Activated T-helper 17 cell treated with anti-CD3 and anti-CD28 coated beads, Interleukin-2, amount 50 U/mL, for 72 hours (primary cell): ENCODE measurements around the gene CCL3. TPM values are rescaled to one million over a fixed set of nuclear protein-coding genes. Genes with fewer than 3 reads are reported as not detected.
"Not testable (repeated sequence)": the region's sequence is repeated elsewhere in the genome, so short reads cannot be mapped to it uniquely, and the experiment has no call there.

ENCODE experiments used
- ATAC-seq: fragments of 150-1000 bp; cut with Tn5 transposase; replicated peaks from 2 replicates; pipeline ENCODE4 v1.10.0; 2021; ENCODE audit warnings: mild to moderate bottlenecking, moderate library complexity
- H3K27ac Mint-ChIP-seq: one replicate; pipeline ENCODE4 v1.8.0; 2022; ENCODE audit warnings: mixed read lengths
- H3K27me3 Mint-ChIP-seq: one replicate; pipeline ENCODE4 v1.8.0; 2022; ENCODE audit warnings: mixed read lengths
- H3K36me3 Mint-ChIP-seq: one replicate; pipeline ENCODE4 v1.8.0; 2022; ENCODE audit warnings: low read depth, mild to moderate bottlenecking, mixed read lengths
- H3K4me1 Mint-ChIP-seq: one replicate; pipeline ENCODE4 v1.8.0; 2022; ENCODE audit warnings: mixed read lengths
- H3K4me3 Mint-ChIP-seq: one replicate; pipeline ENCODE4 v1.8.0; 2022; ENCODE audit warnings: mild to moderate bottlenecking, mixed read lengths
- H3K9me3 Mint-ChIP-seq: one replicate; pipeline ENCODE4 v1.8.0; 2022; ENCODE audit warnings: mixed read lengths
- total RNA-seq, 2 donors: library from RNA; stranded (reverse); gene quantifications; one replicate each; pipeline ENCODE4 v1.2.3, GENCODE V29; 2022

CCL3 gene
- total RNA-seq, 2 donors from 2014 or later = 75.4 to 108 TPM

- ATAC-seq = no peak
- Mint-ChIP-seq H3K27me3 (peaks cover 36% of the 10 kb centered on the region), H3K9me3 (no peaks in the 10 kb centered on the region)
These were observed 35.2 kb upstream of the CCL3 start for GRCh38 chr17:36124879-36125824.

DNA sequence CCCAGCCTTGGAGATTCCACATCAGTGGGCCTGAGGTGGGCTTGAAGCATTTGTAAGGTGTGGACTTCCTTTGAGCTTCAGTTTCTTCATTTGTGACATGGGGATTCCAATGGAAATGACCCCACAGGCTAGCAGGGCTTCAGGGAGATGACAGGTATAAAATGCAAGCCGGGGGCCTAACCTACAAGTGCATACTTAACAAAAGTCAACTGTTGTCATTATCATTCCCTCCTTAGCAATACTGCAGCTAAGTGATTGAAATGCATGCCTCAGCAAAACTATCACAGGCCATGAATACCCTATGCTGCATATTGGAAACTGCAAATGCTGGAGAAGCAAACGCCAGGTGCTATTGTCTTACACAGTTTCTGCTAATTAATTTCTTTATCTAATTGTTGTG, 33.5 kb upstream of the CCL3 start:
- Mint-ChIP-seq H3K36me3 (no peaks in the 10 kb centered on the region), H3K9me3 (no peaks in the 10 kb centered on the region), H3K27ac (no peak overlapping the region), H3K27me3 (peaks cover 29% of the 10 kb centered on the region), H3K4me3 (no peak overlapping the region), H3K4me1 (no peaks in the 10 kb centered on the region)
- ATAC-seq = no peak

More at GRCh38 chr17:36124879-36125824, 35.2 kb upstream of the CCL3 start:
- H3K4me3 Mint-ChIP-seq = no peak overlapping the region
- H3K27ac Mint-ChIP-seq = no peak overlapping the region
- H3K36me3 Mint-ChIP-seq = no peaks in the 10 kb centered on the region
- H3K4me1 Mint-ChIP-seq = no peaks in the 10 kb centered on the region

DNA sequence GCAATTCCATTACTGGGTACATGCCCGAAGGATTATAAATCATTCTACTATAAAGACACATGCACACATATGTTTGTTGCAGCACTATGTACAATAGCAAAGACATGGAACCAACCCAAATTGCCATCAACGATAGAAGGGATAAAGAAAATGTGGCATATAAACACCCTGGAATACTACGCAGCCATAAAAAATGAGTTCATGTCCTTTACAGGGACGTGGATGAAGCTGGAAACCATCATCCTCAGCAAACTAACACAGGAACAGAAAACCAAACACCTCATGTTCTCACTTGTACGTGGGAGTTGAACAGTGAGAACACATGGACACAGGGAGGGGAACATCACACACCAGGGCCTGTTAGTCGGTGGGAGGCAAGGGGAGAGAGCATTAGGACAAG, 31.2 kb upstream of the CCL3 start:
- H3K4me1 Mint-ChIP-seq, H3K9me3 Mint-ChIP-seq, H3K4me3 Mint-ChIP-seq, H3K27ac Mint-ChIP-seq, H3K36me3 Mint-ChIP-seq, ATAC-seq: not testable (repeated sequence)
- H3K27me3 Mint-ChIP-seq = peaks cover 19% of the 10 kb centered on the region

DNA sequence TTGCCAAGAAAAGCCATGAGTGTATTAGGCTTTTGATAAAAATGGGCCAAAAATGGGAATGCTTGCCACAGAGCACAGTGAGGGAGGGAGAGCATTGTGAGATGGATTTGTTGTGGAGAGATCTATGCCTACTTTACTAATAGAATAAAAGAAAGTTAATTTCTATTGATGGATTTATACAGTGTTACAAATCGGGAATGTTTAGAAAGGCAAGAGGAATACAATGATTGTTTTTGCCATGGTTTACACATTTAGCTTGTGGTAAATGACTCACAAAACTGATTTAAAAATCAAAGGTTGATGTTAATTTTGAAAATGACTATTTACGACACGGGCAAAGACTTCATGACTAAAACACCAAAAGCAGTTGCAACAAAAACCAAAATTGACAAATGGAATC, 30.3 kb upstream of the CCL3 start:
- Mint-ChIP-seq H3K36me3 (no peaks in the 10 kb centered on the region), H3K27ac (no peak overlapping the region), H3K9me3 (no peaks in the 10 kb centered on the region), H3K4me3 (no peak overlapping the region), H3K4me1 (peaks cover 5% of the 10 kb centered on the region), H3K27me3 (peaks cover 19% of the 10 kb centered on the region)
- ATAC-seq = no peak

DNA sequence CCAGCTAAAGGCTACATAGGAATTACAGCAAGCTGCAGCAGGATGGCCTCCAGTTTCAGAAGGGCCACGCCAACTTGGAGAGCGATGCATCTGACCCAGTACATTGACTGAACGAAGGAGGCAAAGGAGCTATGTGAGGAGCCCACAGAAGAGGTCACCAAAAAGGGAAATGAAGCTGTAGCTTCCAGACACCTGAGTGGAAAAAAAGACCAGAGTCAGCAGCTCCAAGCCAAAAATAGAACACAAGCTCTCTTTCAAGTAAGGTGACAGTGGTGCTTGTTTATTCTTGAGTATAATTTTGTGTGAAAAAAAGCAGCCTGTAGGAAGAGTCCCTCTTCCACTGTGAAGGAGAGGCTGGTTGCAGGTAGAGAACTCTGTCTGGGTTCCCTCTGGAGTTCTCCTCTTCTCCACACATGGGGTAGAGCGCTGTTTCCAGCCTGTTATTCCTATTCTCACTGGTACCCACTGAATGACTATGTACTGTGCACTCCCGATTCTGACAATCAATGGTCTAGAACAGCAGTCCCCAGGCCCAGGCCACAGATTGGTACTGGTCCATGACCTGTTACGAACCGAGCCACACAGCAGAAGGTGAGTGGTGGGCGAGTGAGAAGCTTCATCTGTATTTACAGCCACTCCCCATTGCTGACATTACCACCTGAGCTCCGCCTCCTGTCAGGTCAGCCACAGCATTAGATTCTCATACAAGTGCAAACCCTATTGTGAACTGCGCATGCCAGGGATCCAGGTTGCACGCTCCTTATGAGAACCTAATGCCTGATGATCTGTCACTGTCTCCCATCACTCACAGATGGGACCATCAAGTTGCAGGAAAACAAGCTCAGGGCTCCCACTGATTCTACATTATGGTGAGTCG, 28.8 kb upstream of the CCL3 start:
- no peaks in the 10 kb centered on the region for H3K9me3 Mint-ChIP-seq
- no peaks in the 10 kb centered on the region for H3K36me3 Mint-ChIP-seq
- H3K4me3 Mint-ChIP-seq = peak overlapping the region; percentile 44
- ATAC-seq = no peak
- H3K27ac Mint-ChIP-seq = peak overlapping the region; percentile 78
- H3K4me1 Mint-ChIP-seq = peaks cover 5% of the 10 kb centered on the region
- peaks cover 22% of the 10 kb centered on the region for H3K27me3 Mint-ChIP-seq

DNA sequence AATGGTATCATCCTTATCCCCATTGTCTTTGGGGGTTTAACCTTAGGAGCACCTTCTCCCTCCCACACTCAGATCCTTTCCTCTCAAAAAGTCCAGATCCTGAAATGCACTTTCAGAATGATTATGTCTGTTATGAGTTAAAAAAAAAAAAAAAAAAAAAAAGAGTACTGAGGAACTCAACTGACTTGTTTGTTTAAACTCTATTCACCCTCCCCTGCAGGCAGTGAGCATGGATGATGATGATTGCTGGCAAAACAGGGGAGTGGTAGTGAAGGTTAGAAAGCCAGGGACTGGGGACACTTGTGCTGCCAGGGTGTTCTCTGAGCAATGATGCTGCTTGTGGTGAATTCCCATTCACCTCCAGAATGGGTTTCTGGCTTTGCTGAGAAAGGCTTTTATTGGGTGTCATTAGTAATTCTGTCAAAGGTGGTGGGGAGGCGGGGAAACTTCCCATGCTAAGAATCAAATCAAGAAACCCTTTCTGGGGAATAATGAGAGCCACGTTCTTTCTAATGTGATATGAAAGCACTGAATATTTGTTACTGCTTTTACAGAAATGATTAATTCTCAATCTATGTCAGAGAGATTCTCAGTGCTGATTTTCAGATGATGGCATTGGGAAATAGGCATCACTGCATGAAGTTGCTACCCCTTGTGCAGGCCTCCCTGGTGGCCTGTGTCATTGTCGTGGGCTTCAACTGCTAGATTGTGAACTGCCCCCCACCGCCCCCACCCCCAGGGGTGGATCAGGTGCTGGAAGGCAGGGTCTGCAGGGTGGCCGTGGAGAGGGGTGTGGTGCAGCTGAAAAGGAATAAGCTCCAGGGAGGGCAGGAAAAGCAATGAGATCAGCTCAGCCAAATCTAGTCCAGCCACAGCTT, 27.8 kb upstream of the CCL3 start:
- ATAC-seq = peak; percentile 91
- Mint-ChIP-seq H3K4me1 (peaks cover 5% of the 10 kb centered on the region), H3K36me3 (no peaks in the 10 kb centered on the region), H3K27ac (peak overlapping the region; percentile 78), H3K9me3 (no peaks in the 10 kb centered on the region), H3K27me3 (peaks cover 19% of the 10 kb centered on the region), H3K4me3 (peak overlapping the region; percentile 44)

DNA sequence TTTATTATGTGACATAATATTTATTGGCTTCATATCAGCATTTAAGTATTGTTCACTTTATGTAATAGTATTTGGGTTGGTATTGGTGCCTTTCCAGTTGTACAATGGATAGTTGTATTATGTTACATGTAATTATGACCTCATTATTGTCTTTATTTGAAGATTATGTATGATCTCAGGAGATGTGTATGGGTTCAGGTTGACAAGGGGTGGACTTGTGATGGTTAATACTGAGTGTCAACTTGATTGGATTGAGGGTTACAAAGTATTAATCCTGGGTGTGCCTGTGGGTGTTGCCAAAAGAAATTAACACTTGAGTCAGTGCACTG, 25.7 kb upstream of the CCL3 start:
- not testable (repeated sequence) for H3K9me3 Mint-ChIP-seq, ATAC-seq, H3K4me1 Mint-ChIP-seq, H3K4me3 Mint-ChIP-seq, H3K36me3 Mint-ChIP-seq, H3K27ac Mint-ChIP-seq
- H3K27me3 Mint-ChIP-seq = peaks cover 15% of the 10 kb centered on the region

DNA sequence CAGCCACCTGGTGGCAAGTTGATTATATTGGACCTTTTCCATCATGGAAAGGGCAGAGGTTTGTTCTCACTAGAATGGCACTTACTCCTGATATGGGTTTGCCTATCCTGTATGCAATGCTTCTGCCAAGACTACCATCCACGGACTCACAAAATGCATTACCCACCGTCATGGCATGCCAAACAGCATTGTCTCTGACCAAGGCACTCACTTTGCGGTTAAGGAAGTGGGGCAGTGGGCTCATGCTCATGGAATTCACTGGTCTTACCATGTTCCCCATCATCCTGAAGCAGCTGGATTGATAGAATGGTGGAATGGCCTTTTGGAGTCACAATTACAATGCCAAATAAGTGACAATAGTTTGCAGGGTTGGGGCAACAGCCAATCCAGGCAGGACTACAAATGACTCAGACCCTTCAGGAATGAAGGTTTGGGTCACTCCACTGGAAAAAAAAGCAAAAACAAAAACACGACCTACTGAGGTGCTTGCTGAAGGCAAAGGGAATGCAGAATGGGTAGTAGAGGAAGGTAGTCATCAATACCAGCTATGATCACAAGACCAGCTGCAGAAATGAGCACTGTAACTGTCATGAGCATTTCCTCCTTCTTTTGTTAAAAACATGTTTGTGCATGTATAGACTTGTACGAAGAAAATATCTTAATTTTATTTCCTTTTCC, 25.2 kb upstream of the CCL3 start:
- H3K4me1 Mint-ChIP-seq, H3K27ac Mint-ChIP-seq, H3K9me3 Mint-ChIP-seq, H3K36me3 Mint-ChIP-seq, H3K4me3 Mint-ChIP-seq, ATAC-seq: not testable (repeated sequence)
- H3K27me3 Mint-ChIP-seq = peaks cover 12% of the 10 kb centered on the region

DNA sequence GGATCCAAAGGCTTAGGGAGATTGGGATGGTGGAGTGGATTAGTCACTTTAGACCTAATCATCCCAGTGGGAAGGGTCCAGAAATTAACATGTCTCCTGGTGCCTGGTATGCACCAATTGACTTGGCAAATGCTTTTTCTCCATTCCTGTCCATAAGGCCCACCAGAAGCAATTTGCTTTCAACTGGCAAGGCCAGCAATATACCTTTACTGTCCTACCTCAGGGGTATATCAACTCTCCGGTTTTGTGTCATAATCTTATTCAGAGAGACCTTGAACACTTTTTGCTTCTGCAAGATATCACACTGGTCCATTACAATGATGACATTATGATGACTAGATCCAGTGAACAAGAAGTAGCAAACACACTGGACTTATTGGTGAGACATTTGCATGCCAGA, 23.2 kb upstream of the CCL3 start:
- H3K27ac Mint-ChIP-seq = not testable (repeated sequence)

DNA sequence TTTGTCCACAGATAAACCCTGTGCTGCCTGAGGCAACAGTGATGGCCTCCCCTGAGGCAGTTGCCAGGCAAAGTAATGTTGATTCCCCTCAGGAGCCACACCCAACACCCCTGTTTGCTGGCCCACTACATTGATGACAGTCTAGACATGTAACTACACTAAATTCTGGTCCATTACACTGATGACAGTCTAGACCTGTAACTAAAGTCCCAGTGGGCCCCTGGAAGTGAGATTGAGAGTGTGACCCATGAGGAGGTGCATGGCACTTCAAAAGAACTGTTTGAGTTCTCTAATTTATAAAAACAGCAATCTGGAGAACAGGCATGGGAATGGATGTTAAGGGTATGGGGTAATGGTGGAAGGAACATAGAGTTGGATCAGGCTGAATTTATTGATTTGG, 22.6 kb upstream of the CCL3 start:
- H3K4me1 Mint-ChIP-seq = no peaks in the 10 kb centered on the region
- no peaks in the 10 kb centered on the region for H3K9me3 Mint-ChIP-seq
- H3K36me3 Mint-ChIP-seq = no peaks in the 10 kb centered on the region
- peaks cover 6% of the 10 kb centered on the region for H3K27me3 Mint-ChIP-seq
- ATAC-seq = no peak
- no peak overlapping the region for H3K4me3 Mint-ChIP-seq
- no peak overlapping the region for H3K27ac Mint-ChIP-seq

More for the DNA sequence above, 23.2 kb upstream of the CCL3 start:
- H3K9me3 Mint-ChIP-seq, H3K4me3 Mint-ChIP-seq, H3K27me3 Mint-ChIP-seq, H3K36me3 Mint-ChIP-seq, H3K4me1 Mint-ChIP-seq, ATAC-seq: not testable (repeated sequence)

DNA sequence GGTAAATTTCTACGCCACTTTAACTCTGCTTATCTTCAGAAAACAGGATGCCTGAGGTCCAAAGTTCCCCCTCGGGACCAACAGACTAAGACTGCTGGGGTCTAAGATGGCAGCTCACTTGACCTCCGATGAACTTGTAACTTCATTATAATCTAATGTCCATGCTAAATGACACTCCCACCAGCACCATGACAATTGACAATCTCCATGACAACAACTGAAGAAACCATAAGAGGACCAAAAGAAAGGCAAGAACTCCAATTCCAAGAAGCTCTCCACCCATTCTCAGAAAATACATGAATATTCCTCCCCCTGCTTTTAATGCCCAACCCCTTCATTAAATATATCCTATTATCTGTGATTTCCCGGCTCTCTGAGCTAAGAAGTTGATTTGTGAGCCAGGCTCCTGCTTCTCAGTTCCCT, 21.1 kb upstream of the CCL3 start:
- H3K27ac Mint-ChIP-seq = no peak overlapping the region
- ATAC-seq = no peak
- no peaks in the 10 kb centered on the region for H3K9me3 Mint-ChIP-seq
- H3K4me3 Mint-ChIP-seq = no peak overlapping the region
- H3K36me3 Mint-ChIP-seq = no peaks in the 10 kb centered on the region
- H3K27me3 Mint-ChIP-seq = peaks cover 13% of the 10 kb centered on the region
- H3K4me1 Mint-ChIP-seq = no peaks in the 10 kb centered on the region

DNA sequence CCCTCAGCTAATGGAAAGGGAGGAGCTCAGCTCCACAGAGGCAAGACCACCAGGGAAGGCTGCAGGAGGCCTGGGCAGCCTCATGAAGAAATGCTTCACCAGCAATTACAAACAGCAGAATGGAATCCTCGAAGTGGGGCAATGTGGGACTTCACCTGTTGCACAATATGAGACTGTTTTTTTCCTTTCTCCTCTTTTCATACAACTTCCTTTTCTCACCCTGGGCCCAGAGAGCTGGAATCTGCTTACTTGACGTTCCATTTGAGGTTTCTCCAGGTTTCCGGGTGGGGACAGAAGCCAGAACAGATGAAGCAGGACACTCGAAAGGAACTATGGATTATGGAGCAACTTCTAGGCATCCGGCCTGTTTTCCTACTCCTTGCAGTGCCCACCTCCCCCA, 18.3 kb upstream of the CCL3 start:
- not testable (repeated sequence) for H3K9me3 Mint-ChIP-seq, H3K27ac Mint-ChIP-seq, H3K4me1 Mint-ChIP-seq, ATAC-seq, H3K4me3 Mint-ChIP-seq, H3K36me3 Mint-ChIP-seq
- peaks cover 19% of the 10 kb centered on the region for H3K27me3 Mint-ChIP-seq

GRCh38 chr17:36107660-36108059, 17.7 kb upstream of the CCL3 start:
- H3K36me3 Mint-ChIP-seq = no peaks in the 10 kb centered on the region
- H3K9me3 Mint-ChIP-seq = no peaks in the 10 kb centered on the region
- peaks cover 19% of the 10 kb centered on the region for H3K27me3 Mint-ChIP-seq
- no peak overlapping the region for H3K27ac Mint-ChIP-seq
- H3K4me3 Mint-ChIP-seq = no peak overlapping the region
- no peak for ATAC-seq
- peaks cover 4% of the 10 kb centered on the region for H3K4me1 Mint-ChIP-seq

- Mint-ChIP-seq H3K27me3 (peaks cover 16% of the 10 kb centered on the region), H3K4me1 (peaks cover 4% of the 10 kb centered on the region), H3K27ac (no peak overlapping the region), H3K36me3 (no peaks in the 10 kb centered on the region), H3K4me3 (no peak overlapping the region), H3K9me3 (no peaks in the 10 kb centered on the region)
- no peak for ATAC-seq
These were observed 16.5 kb upstream of the CCL3 start for GRCh38 chr17:36106493-36106835.
